Prostate gland (tissue), 2 donors: ENCODE data around the gene CDC14A. TPM values are rescaled to one million over a fixed set of nuclear protein-coding genes. Genes with fewer than 3 reads are reported as not detected.
"Not testable (repeated sequence)": the region's sequence is repeated elsewhere in the genome, so short reads cannot be mapped to it uniquely, and the experiment has no call there.

Experiments
- DNase-seq: peaks from one replicate; pipeline ENCODE4 v3.0.0-alpha.2; 2019; ENCODE audit warnings: low spot score
- H3K27ac ChIP-seq, 2 donors: fragments of 200-600 bp; sonication (generic); 2 replicates each; pipeline ENCODE4 v1.5.1; 2017 to 2019
- H3K27me3 ChIP-seq: fragments of 200-600 bp; sonication (generic); replicated peaks from 2 replicates; pipeline ENCODE4 v1.5.1; 2019; ENCODE audit not compliant: insufficient read depth
- H3K36me3 ChIP-seq, 2 donors: fragments of 200-600 bp; sonication (generic); 1 replicate in 1 of 2; 2 replicates in 1 of 2; pipeline versions ENCODE4 v1.5.1 to v1.8.1; 2017 to 2019
- H3K4me1 ChIP-seq: fragments of 200-600 bp; sonication (generic); replicated peaks from 2 replicates; pipeline ENCODE4 v1.5.1; 2019
- H3K4me3 ChIP-seq, 2 donors: fragments of 200-600 bp; sonication (generic); 2 replicates each; pipeline ENCODE4 v1.5.1; 2017 to 2019
- H3K9me3 ChIP-seq: fragments of 200-600 bp; sonication (generic); 2 replicates; pipeline ENCODE4 v1.5.1; 2017
- POLR2A ChIP-seq: fragments of 450-650 bp; IDR thresholded peaks from one replicate; pipeline ENCODE4 v1.6.1; 2016; ENCODE audit warnings: antibody characterized with exemption, mild to moderate bottlenecking
- POLR2AphosphoS5 ChIP-seq: sonication (generic); formaldehyde crosslinking; IDR thresholded peaks from one replicate; pipeline ENCODE4 v1.6.1; 2017; ENCODE audit warnings: antibody characterized with exemption
- WGBS: methylation state at CpG from one replicate; pipeline ENCODE4 v1.1.5; 2018; 5-methylcytosine and 5-hydroxymethylcytosine counted together
- intact Hi-C: fragments of 100-400 bp; cut with DNase I; formaldehyde crosslinking; loops from one replicate; pipeline ENCODE4 v1.14.2; 2022
- total RNA-seq, 2 donors: library from RNA; depleted of rRNA; stranded (reverse); fragments of >200 nt; gene quantifications; one replicate each; pipeline ENCODE4 v1.1.0, GENCODE V29; 2016
- TF ChIP-seq, protein P1 (sequence below), 4 experiments: fragments of 200-600 bp in 2 of 4; fragments of 450-650 bp in 2 of 4; sonication (generic) in 2 of 4; IDR thresholded peaks; 1 replicate in 3 of 4; 2 replicates in 1 of 4; pipeline ENCODE4 v1.5.1; 2016 to 2019; ENCODE audit warnings: antibody characterized with exemption in 4 of 4, mild to moderate bottlenecking in 2 of 4, moderate library complexity in 2 of 4

Gene CDC14A
- total RNA-seq, 2 donors from 2014 or later, result 25.7 to 39.2 TPM

- Histone ChIP-seq H3K9me3 (no peaks in the 10 kb centered on the region), H3K4me1 (no peaks in the 10 kb centered on the region), H3K36me3 (no peaks in the 10 kb centered on the region), H3K4me3 (no peak overlapping the region), H3K27me3 (no peaks in the 10 kb centered on the region), H3K27ac (no peak overlapping the region)
- TF ChIP-seq POLR2AphosphoS5, result peak; percentile 28
- TF ChIP-seq POLR2A, result no peak
- intact Hi-C loops, result no loop called here
- peak; percentile 30 for DNase-seq
- 46% methylated on average over 2 of the region's 2 CpGs for WGBS
These were observed 48.1 kb downstream of the CDC14A start for GRCh38 chr1:100400404-100400803.

DNA sequence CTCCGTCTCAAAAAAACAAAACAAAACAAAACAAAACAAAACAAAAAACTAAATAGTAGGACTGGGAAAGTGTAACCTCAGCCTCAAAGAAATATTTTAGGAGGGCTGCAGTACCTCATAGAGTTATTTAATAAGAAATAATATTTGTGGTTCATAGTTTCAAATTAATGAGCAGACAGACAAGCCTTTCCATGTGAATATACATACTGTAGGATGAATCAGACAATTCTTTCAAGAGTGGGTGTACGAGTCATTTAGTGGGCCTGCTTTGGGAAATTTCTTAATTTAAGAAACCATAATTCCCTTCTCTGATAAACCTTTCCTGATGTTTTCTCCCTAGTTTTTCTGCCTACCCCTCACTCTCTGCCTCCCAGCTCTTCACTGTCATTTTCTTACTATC, 52.5 kb downstream of the CDC14A start:
- DNase-seq, result no peak
- H3K4me1 ChIP-seq, result no peaks in the 10 kb centered on the region
- H3K27me3 ChIP-seq, result no peaks in the 10 kb centered on the region
- no peak overlapping the region for H3K27ac ChIP-seq
- H3K36me3 ChIP-seq, result no peaks in the 10 kb centered on the region
- no peak overlapping the region for H3K4me3 ChIP-seq
- intact Hi-C loops, result no loop called here
- no peaks in the 10 kb centered on the region for H3K9me3 ChIP-seq
- no peak for TF ChIP-seq POLR2AphosphoS5
- TF ChIP-seq POLR2A, result no peak
- TF ChIP-seq, protein P1, sequence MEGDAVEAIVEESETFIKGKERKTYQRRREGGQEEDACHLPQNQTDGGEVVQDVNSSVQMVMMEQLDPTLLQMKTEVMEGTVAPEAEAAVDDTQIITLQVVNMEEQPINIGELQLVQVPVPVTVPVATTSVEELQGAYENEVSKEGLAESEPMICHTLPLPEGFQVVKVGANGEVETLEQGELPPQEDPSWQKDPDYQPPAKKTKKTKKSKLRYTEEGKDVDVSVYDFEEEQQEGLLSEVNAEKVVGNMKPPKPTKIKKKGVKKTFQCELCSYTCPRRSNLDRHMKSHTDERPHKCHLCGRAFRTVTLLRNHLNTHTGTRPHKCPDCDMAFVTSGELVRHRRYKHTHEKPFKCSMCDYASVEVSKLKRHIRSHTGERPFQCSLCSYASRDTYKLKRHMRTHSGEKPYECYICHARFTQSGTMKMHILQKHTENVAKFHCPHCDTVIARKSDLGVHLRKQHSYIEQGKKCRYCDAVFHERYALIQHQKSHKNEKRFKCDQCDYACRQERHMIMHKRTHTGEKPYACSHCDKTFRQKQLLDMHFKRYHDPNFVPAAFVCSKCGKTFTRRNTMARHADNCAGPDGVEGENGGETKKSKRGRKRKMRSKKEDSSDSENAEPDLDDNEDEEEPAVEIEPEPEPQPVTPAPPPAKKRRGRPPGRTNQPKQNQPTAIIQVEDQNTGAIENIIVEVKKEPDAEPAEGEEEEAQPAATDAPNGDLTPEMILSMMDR (IDR thresholded peaks at IDR 0.05), result no peak
- WGBS, result 98% methylated on average over 2 of the region's 2 CpGs

GRCh38 chr1:100405902-100406301, 53.6 kb downstream of the CDC14A start:
- H3K9me3 ChIP-seq, DNase-seq, H3K4me3 ChIP-seq, intact Hi-C loops, H3K4me1 ChIP-seq, H3K36me3 ChIP-seq, H3K27me3 ChIP-seq, H3K27ac ChIP-seq: not testable (repeated sequence)
- 79% methylated on average over 5 of the region's 5 CpGs for WGBS

DNA sequence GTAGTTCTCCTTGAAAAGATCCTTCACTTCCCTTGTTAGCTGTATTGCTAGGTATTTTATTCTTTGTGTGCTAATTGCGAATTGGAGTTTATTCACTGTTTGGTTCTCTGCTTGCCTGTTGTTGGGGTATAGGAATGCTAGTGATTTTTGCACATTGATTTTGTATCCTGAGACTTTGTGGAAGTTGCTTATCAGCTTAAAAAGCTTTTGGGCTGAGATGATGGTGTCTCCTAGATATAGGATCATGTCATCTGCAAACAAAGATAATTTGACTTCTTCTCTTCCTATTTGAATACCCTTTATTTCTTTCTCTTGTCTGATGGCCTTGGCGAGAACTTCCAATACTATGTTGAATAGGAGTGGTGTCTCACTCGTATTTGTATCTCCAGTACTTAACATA, 55.1 kb downstream of the CDC14A start:
- H3K9me3 ChIP-seq, H3K27ac ChIP-seq, H3K27me3 ChIP-seq, DNase-seq, intact Hi-C loops, H3K36me3 ChIP-seq, H3K4me1 ChIP-seq, H3K4me3 ChIP-seq: not testable (repeated sequence)
- 98% methylated on average over 3 of the region's 3 CpGs for WGBS

GRCh38 chr1:100411019-100411418, 58.7 kb downstream of the CDC14A start:
- intact Hi-C loops, result no loop called here
- peaks cover 11% of the 10 kb centered on the region for H3K4me1 ChIP-seq
- WGBS, result 95% methylated on average over 4 of the region's 4 CpGs

GRCh38 chr1:100411574-100411973, 59.3 kb downstream of the CDC14A start:
- no peak for TF ChIP-seq POLR2AphosphoS5
- no peak for TF ChIP-seq POLR2A
- TF ChIP-seq, protein P1 (IDR thresholded peaks at IDR 0.05), result no peak
- H3K27me3 ChIP-seq, result no peaks in the 10 kb centered on the region
- H3K4me1 ChIP-seq, result peaks cover 14% of the 10 kb centered on the region
- H3K27ac ChIP-seq, result peak overlapping the region; percentile 46 to 78
- no peaks in the 10 kb centered on the region for H3K9me3 ChIP-seq
- no peaks in the 10 kb centered on the region for H3K36me3 ChIP-seq
- DNase-seq, result no peak
- intact Hi-C loops, result no loop called here
- H3K4me3 ChIP-seq, result no peak overlapping the region

More at GRCh38 chr1:100411019-100411418, 58.7 kb downstream of the CDC14A start:
- Histone ChIP-seq H3K9me3 (no peaks in the 10 kb centered on the region), H3K27ac (no peak overlapping the region), H3K36me3 (no peaks in the 10 kb centered on the region), H3K27me3 (no peaks in the 10 kb centered on the region), H3K4me3 (no peak overlapping the region)
- TF ChIP-seq POLR2AphosphoS5 (no peak), POLR2A (no peak)
- TF ChIP-seq, protein P1 (IDR thresholded peaks at IDR 0.05), result no peak
- DNase-seq, result no peak
